ENCODE results near the gene SAE1.

Gene SAE1

DNA sequence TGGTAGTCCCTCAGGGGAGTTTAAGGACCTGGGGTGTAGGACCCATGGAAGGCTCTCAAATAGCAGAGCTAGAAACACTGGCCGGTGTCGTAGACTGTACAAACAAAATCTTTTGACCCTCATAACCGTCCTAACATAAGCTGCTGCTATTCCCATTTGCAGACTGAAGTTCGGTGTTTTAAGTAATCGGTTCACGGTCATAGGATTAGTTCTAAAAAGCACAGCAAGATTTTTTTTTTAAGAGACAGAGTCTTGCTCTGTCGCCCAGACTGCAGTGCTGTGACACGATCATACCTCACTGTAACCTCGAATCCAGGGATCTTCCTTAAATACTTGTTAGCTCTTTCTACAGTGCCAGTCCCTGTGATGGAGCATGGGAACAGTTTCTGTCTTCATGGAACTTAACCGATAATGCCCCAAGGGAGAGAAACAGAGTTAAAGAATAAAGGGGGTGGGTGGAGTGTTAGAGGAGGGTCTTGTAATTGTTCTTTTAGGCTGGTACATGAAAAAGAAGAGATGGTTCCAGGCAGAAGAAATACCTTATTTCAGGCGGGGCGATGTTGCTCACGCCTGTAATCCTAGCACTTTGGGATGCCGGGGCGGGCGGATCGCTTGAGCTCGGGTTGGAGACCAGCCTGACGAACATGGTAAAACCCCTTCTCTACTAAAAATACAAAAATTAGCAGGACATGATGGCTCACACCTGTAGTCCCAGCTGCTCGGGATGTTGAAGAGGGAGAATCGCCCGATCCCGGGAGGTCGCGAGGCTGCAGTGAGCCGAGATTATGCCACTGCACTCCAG lies 16.6 kb upstream of the SAE1 start:
- Histone ChIP-seq H3K18ac (ENCODE audit: low read length) (no peak overlapping the region), H3K27me3 (ENCODE audit: control insufficient read depth in 3 of 3, insufficient read depth in 3 of 3, low read depth in 1 of 3, low read length in 3 of 3) (no peaks in the 10 kb centered on the region), H2BK12ac (ENCODE audit: low read length) (no peak overlapping the region), H3K27ac (replicated peaks; ENCODE audit: low read length) (peak overlapping the region; percentile 98), H3K4me3 (ENCODE audit: low read length in 2 of 2) (peak overlapping the region in 1 of 2 donors; percentile 64), H3K4me1 (ENCODE audit: control insufficient read depth in 2 of 2, insufficient read depth in 1 of 2, low read depth in 1 of 2, low read length in 2 of 2) (peaks cover 6 to 18% of the 10 kb centered on the region in 2 donors), H2BK15ac (ENCODE audit: low read length) (no peak overlapping the region), H4K8ac (ENCODE audit: low read depth, low read length) (no peak overlapping the region), H3K36me3 (replicated peaks in 1 of 2; ENCODE audit: control insufficient read depth in 2 of 2, insufficient read depth in 2 of 2, low read length in 2 of 2) (peaks cover 0 to 16% of the 10 kb centered on the region in 2 donors), H2BK5ac (ENCODE audit: low read length) (no peak overlapping the region), H3K23ac (ENCODE audit: low read depth, low read length, poor library complexity) (no peak overlapping the region), H3K14ac (ENCODE audit: low read length) (no peak overlapping the region), H3K9me3 (replicated peaks in 1 of 2; ENCODE audit: control insufficient read depth in 2 of 2, insufficient read depth in 1 of 2, low read depth in 1 of 2, low read length in 2 of 2) (no peaks in the 10 kb centered on the region), H3K79me1 (ENCODE audit: low read depth, low read length) (no peaks in the 10 kb centered on the region), H2BK120ac (ENCODE audit: low read depth, low read length) (no peak overlapping the region), H2AK5ac (ENCODE audit: low read depth, low read length) (no peak overlapping the region), H2AFZ (ENCODE audit: low read length) (peak overlapping the region; percentile 70), H3K4me2 (ENCODE audit: insufficient read depth, low read length, poor library complexity, severe bottlenecking) (no peak overlapping the region), H3K9ac (ENCODE audit: low read depth, low read length, poor library complexity) (no peak overlapping the region), H4K91ac (ENCODE audit: low read depth, low read length, poor library complexity) (no peak overlapping the region), H3K4ac (ENCODE audit: low read length) (no peak overlapping the region)
- WGBS, 2 donors (ENCODE audit: extremely low coverage in 2 of 2, insufficient read length in 2 of 2, insufficient replicate concordance in 1 of 2): no CpG with 5 or more reads among the region's 26 CpGs
- no peak for DNase-seq (ENCODE audit: low spot score)

DNA sequence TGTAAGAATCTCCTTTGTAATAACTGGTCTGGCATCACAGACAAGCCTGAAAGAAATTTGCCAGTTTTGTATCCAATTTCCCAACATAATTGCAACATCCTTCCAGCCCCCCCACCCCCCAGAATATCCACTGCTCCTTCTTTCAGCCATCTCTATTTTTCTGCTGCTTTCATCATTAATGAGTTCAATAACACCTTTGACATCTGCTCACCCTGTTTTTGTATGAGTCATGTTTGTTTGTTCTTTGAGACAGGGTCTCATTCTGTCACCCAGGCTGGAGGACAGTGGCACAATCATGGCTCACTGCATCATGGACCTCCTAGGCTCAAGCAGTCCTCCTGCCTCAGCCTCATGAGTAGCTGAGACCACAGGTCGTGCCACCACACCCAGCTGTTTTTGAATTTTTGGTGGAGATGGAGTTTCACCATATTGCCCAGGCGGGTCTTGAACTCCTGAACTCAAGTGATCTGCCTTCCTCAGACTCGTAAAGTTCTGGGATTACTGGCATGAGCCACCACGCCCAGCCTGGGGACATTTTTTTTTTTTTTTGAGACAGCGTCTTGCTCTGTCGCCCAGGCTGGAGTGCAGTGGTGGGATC lies 10.1 kb upstream of the SAE1 start:
- Histone ChIP-seq H2BK120ac (ENCODE audit: low read depth, low read length) (no peak overlapping the region), H3K14ac (ENCODE audit: low read length) (no peak overlapping the region), H3K36me3 (replicated peaks in 1 of 2; ENCODE audit: control insufficient read depth in 2 of 2, insufficient read depth in 2 of 2, low read length in 2 of 2) (no peaks in the 10 kb centered on the region), H2AFZ (ENCODE audit: low read length) (no peak overlapping the region), H2BK12ac (ENCODE audit: low read length) (no peak overlapping the region), H2BK15ac (ENCODE audit: low read length) (no peak overlapping the region), H3K4ac (ENCODE audit: low read length) (no peak overlapping the region), H4K8ac (ENCODE audit: low read depth, low read length) (no peak overlapping the region), H3K4me3 (ENCODE audit: low read length in 2 of 2) (no peak overlapping the region), H3K18ac (ENCODE audit: low read length) (no peak overlapping the region), H2BK5ac (ENCODE audit: low read length) (no peak overlapping the region), H3K27me3 (ENCODE audit: control insufficient read depth in 3 of 3, insufficient read depth in 3 of 3, low read depth in 1 of 3, low read length in 3 of 3) (no peaks in the 10 kb centered on the region), H3K9ac (ENCODE audit: low read depth, low read length, poor library complexity) (no peak overlapping the region), H3K4me1 (ENCODE audit: control insufficient read depth in 2 of 2, insufficient read depth in 1 of 2, low read depth in 1 of 2, low read length in 2 of 2) (peaks cover 0 to 2% of the 10 kb centered on the region in 2 donors), H3K4me2 (ENCODE audit: insufficient read depth, low read length, poor library complexity, severe bottlenecking) (no peak overlapping the region), H3K79me1 (ENCODE audit: low read depth, low read length) (no peaks in the 10 kb centered on the region), H4K91ac (ENCODE audit: low read depth, low read length, poor library complexity) (no peak overlapping the region), H2AK5ac (ENCODE audit: low read depth, low read length) (no peak overlapping the region), H3K27ac (replicated peaks; ENCODE audit: low read length) (no peak overlapping the region), H3K9me3 (replicated peaks in 1 of 2; ENCODE audit: control insufficient read depth in 2 of 2, insufficient read depth in 1 of 2, low read depth in 1 of 2, low read length in 2 of 2) (no peaks in the 10 kb centered on the region), H3K23ac (ENCODE audit: low read depth, low read length, poor library complexity) (no peak overlapping the region)
- no CpG with 5 or more reads among the region's 6 CpGs for WGBS, 2 donors (ENCODE audit: extremely low coverage in 2 of 2, insufficient read length in 2 of 2, insufficient replicate concordance in 1 of 2)
- DNase-seq (ENCODE audit: low spot score): no peak

DNA sequence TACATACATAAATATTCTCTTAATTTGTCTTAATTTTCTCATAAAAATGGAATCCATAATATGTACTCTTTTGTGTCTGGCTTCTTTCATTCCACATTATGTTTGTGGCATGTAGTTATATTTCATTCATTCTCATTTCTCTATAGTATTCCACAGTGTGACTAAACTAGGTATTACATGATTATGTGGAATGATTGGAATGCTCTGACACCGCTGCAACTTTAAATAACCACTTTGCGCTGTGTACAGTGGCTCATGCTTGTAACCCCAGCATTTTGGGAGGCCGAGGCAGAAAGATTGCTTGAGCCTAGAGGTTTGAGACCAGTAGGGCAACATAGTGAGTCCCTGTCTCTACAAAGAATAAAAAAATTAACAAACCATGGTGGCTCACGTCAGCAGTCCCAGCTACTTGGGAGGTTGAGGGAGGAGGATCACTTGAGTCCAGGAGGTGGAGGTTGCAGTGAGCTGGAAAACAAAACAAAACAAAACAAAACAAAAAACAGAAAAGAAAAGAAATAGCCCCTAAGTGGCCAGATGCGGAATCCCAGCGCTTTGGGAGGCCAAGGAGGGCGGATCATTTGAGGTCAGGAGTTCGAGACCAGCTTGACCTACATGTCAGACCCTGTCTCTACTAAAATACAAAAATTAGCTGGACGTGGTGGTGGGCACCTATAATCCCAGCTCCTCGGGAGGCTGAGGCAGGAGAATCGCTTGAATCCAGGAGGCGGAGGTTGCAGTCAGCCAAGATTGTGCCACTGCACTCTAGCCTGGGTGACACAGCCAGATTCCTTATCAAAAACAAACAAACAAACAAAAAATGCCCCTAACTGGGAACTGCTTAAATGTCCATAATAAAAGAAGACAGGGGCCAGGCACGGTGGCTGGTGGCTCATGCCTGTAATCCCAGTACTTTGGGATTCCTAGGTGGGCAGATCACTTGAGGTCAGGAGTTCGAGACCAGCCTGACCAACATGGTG lies 8.0 kb upstream of the SAE1 start:
- no peak overlapping the region for H3K4ac ChIP-seq (ENCODE audit: low read length)
- no peak overlapping the region for H4K8ac ChIP-seq (ENCODE audit: low read depth, low read length)
- no peak overlapping the region for H3K9ac ChIP-seq (ENCODE audit: low read depth, low read length, poor library complexity)
- no peak overlapping the region for H3K4me2 ChIP-seq (ENCODE audit: insufficient read depth, low read length, poor library complexity, severe bottlenecking)
- no peak overlapping the region for H3K14ac ChIP-seq (ENCODE audit: low read length)
- H3K18ac ChIP-seq (ENCODE audit: low read length): no peak overlapping the region
- H4K91ac ChIP-seq (ENCODE audit: low read depth, low read length, poor library complexity): no peak overlapping the region
- no peak overlapping the region for H2BK12ac ChIP-seq (ENCODE audit: low read length)
- H2AK5ac ChIP-seq (ENCODE audit: low read depth, low read length): no peak overlapping the region
- no peak overlapping the region for H2BK120ac ChIP-seq (ENCODE audit: low read depth, low read length)
- no peaks in the 10 kb centered on the region for H3K36me3 ChIP-seq (replicated peaks in 1 of 2; ENCODE audit: control insufficient read depth in 2 of 2, insufficient read depth in 2 of 2, low read length in 2 of 2)
- H3K27me3 ChIP-seq (ENCODE audit: control insufficient read depth in 3 of 3, insufficient read depth in 3 of 3, low read depth in 1 of 3, low read length in 3 of 3): no peaks in the 10 kb centered on the region
- H3K4me1 ChIP-seq (ENCODE audit: control insufficient read depth in 2 of 2, insufficient read depth in 1 of 2, low read depth in 1 of 2, low read length in 2 of 2): peaks cover 0 to 2% of the 10 kb centered on the region in 2 donors
- no peak overlapping the region for H2BK15ac ChIP-seq (ENCODE audit: low read length)
- H3K27ac ChIP-seq (replicated peaks; ENCODE audit: low read length): no peak overlapping the region
- no peaks in the 10 kb centered on the region for H3K9me3 ChIP-seq (replicated peaks in 1 of 2; ENCODE audit: control insufficient read depth in 2 of 2, insufficient read depth in 1 of 2, low read depth in 1 of 2, low read length in 2 of 2)
- H2AFZ ChIP-seq (ENCODE audit: low read length): no peak overlapping the region
- no peak overlapping the region for H3K4me3 ChIP-seq (ENCODE audit: low read length in 2 of 2)
- H3K23ac ChIP-seq (ENCODE audit: low read depth, low read length, poor library complexity): no peak overlapping the region
- no peak for DNase-seq (ENCODE audit: low spot score)
- no CpG with 5 or more reads among the region's 14 CpGs for WGBS, 2 donors (ENCODE audit: extremely low coverage in 2 of 2, insufficient read length in 2 of 2, insufficient replicate concordance in 1 of 2)
- no peaks in the 10 kb centered on the region for H3K79me1 ChIP-seq (ENCODE audit: low read depth, low read length)
- H2BK5ac ChIP-seq (ENCODE audit: low read length): no peak overlapping the region
